HAP-1 (cell line): ENCODE results near the gene KCTD14.
A peak's percentile ranks its signal among the peaks of the same experiment; 100 is the strongest.
"Not testable (repeated sequence)": the region's sequence is repeated elsewhere in the genome, so short reads cannot be mapped to it uniquely, and the experiment has no call there.

ENCODE experiments used
- DNase-seq, 2 experiments: peaks; one replicate each; pipeline ENCODE4 v3.0.0-alpha.2; 2016 to 2020; ENCODE audit warnings: low spot score in 2 of 2
- H3K27me3 ChIP-seq: fragments of 250-450 bp; sonication (Bioruptor Pico); 2 replicates; pipeline ENCODE4 v1.5.1; 2020; ENCODE audit warnings: low read depth, mild to moderate bottlenecking, moderate library complexity
- H3K36me3 ChIP-seq: fragments of 250-450 bp; sonication (Bioruptor Pico); replicated peaks from 2 replicates; pipeline ENCODE4 v1.5.1; 2020; ENCODE audit warnings: mild to moderate bottlenecking
- H3K4me1 ChIP-seq: fragments of 250-450 bp; sonication (Bioruptor Pico); 2 replicates; pipeline ENCODE4 v1.5.1; 2020; ENCODE audit warnings: mild to moderate bottlenecking
- H3K4me3 ChIP-seq: fragments of 250-450 bp; sonication (Bioruptor Pico); 2 replicates; pipeline ENCODE4 v1.5.1; 2020; ENCODE audit warnings: mild to moderate bottlenecking, moderate library complexity
- H3K9me3 ChIP-seq: fragments of 250-450 bp; sonication (Bioruptor Pico); 2 replicates; pipeline ENCODE4 v1.5.1; 2020; ENCODE audit warnings: mild to moderate bottlenecking, moderate library complexity
- in situ Hi-C: fragments of 300-500 bp; cut with MboI; formaldehyde crosslinking; loops from 3 replicates; pipeline ENCODE4 v1.14.3; 2020; ENCODE audit warnings: low sequenced_read_pairs, inconsistent platforms, mixed read lengths

KCTD14 gene

GRCh38 chr11:78039919-78040671 is 17.0 kb upstream of the KCTD14 start:
- no peaks in the 10 kb centered on the region for H3K9me3 ChIP-seq
- in situ Hi-C loops = no loop called here
- H3K36me3 ChIP-seq = no peaks in the 10 kb centered on the region
- H3K4me3 ChIP-seq = no peak overlapping the region
- peak in 1 of 2 experiments; percentile 70 for DNase-seq
- H3K4me1 ChIP-seq = no peaks in the 10 kb centered on the region
- H3K27me3 ChIP-seq = no peaks in the 10 kb centered on the region

GRCh38 chr11:78039391-78039918 is 16.4 kb upstream of the KCTD14 start:
- no peak for DNase-seq
- no peak overlapping the region for H3K4me3 ChIP-seq
- H3K4me1 ChIP-seq = no peaks in the 10 kb centered on the region
- H3K9me3 ChIP-seq = no peaks in the 10 kb centered on the region
- in situ Hi-C loops = no loop called here
- H3K27me3 ChIP-seq = no peaks in the 10 kb centered on the region
- H3K36me3 ChIP-seq = no peaks in the 10 kb centered on the region

- Histone ChIP-seq H3K36me3 (no peaks in the 10 kb centered on the region), H3K9me3 (no peaks in the 10 kb centered on the region), H3K4me3 (no peak overlapping the region), H3K4me1 (no peaks in the 10 kb centered on the region), H3K27me3 (no peaks in the 10 kb centered on the region)
- in situ Hi-C loops = no loop called here
- DNase-seq = no peak
These were observed 15.7 kb upstream of the KCTD14 start for GRCh38 chr11:78038697-78039313.

- no peak for DNase-seq
- H3K4me3 ChIP-seq = no peak overlapping the region
- in situ Hi-C loops = no loop called here
- no peaks in the 10 kb centered on the region for H3K4me1 ChIP-seq
- H3K27me3 ChIP-seq = no peaks in the 10 kb centered on the region
- H3K9me3 ChIP-seq = no peaks in the 10 kb centered on the region
- no peaks in the 10 kb centered on the region for H3K36me3 ChIP-seq
These were observed 14.9 kb upstream of the KCTD14 start for GRCh38 chr11:78037825-78038620.

- H3K36me3 ChIP-seq = no peaks in the 10 kb centered on the region
- in situ Hi-C loops = no loop called here
- no peaks in the 10 kb centered on the region for H3K27me3 ChIP-seq
- no peaks in the 10 kb centered on the region for H3K9me3 ChIP-seq
- no peak overlapping the region for H3K4me3 ChIP-seq
- no peaks in the 10 kb centered on the region for H3K4me1 ChIP-seq
- DNase-seq = no peak
These were observed 14.0 kb upstream of the KCTD14 start for GRCh38 chr11:78037056-78037455.

- H3K4me1 ChIP-seq = no peaks in the 10 kb centered on the region
- no peak overlapping the region for H3K4me3 ChIP-seq
- no peaks in the 10 kb centered on the region for H3K27me3 ChIP-seq
- H3K9me3 ChIP-seq = no peaks in the 10 kb centered on the region
- H3K36me3 ChIP-seq = no peaks in the 10 kb centered on the region
- in situ Hi-C loops = no loop called here
- DNase-seq = no peak
These were observed 13.2 kb upstream of the KCTD14 start for GRCh38 chr11:78036313-78036712.

- Histone ChIP-seq H3K27me3 (no peaks in the 10 kb centered on the region), H3K4me1 (peaks cover 7% of the 10 kb centered on the region; the same call in 1 of the 2 replicates), H3K36me3 (no peaks in the 10 kb centered on the region), H3K4me3 (no peak overlapping the region), H3K9me3 (no peaks in the 10 kb centered on the region)
- DNase-seq = no peak
- in situ Hi-C loops = no loop called here
These were observed 11.5 kb upstream of the KCTD14 start for GRCh38 chr11:78034623-78035022.

- in situ Hi-C loops = no loop called here
- no peak for DNase-seq
These were observed 10.0 kb upstream of the KCTD14 start for GRCh38 chr11:78033040-78033439.

GRCh38 chr11:78032090-78032489 is 9.0 kb upstream of the KCTD14 start:
- H3K9me3 ChIP-seq = no peaks in the 10 kb centered on the region
- in situ Hi-C loops = no loop called here
- H3K27me3 ChIP-seq = no peaks in the 10 kb centered on the region
- no peaks in the 10 kb centered on the region for H3K36me3 ChIP-seq
- DNase-seq = no peak
- peaks cover 11% of the 10 kb centered on the region for H3K4me1 ChIP-seq
- no peak overlapping the region for H3K4me3 ChIP-seq

More at GRCh38 chr11:78033040-78033439, 10.0 kb upstream of the KCTD14 start:
- Histone ChIP-seq H3K9me3 (no peaks in the 10 kb centered on the region), H3K4me3 (no peak overlapping the region), H3K36me3 (no peaks in the 10 kb centered on the region), H3K27me3 (no peaks in the 10 kb centered on the region), H3K4me1 (peaks cover 11% of the 10 kb centered on the region)

- H3K4me1 ChIP-seq = peaks cover 11% of the 10 kb centered on the region
- in situ Hi-C loops = no loop called here
- DNase-seq = no peak
- H3K36me3 ChIP-seq = no peaks in the 10 kb centered on the region
- no peaks in the 10 kb centered on the region for H3K9me3 ChIP-seq
- no peaks in the 10 kb centered on the region for H3K27me3 ChIP-seq
- H3K4me3 ChIP-seq = no peak overlapping the region
These were observed 8.6 kb upstream of the KCTD14 start for GRCh38 chr11:78031629-78032028.

GRCh38 chr11:78030429-78031325 is 7.6 kb upstream of the KCTD14 start:
- Histone ChIP-seq H3K9me3 (no peaks in the 10 kb centered on the region), H3K36me3 (no peaks in the 10 kb centered on the region), H3K4me3 (no peak overlapping the region), H3K4me1 (peaks cover 11% of the 10 kb centered on the region), H3K27me3 (no peaks in the 10 kb centered on the region)
- in situ Hi-C loops = no loop called here
- DNase-seq = peak; percentile 62 to 73

GRCh38 chr11:78028423-78028822 is 5.3 kb upstream of the KCTD14 start:
- H3K27me3 ChIP-seq, H3K9me3 ChIP-seq, H3K4me3 ChIP-seq, H3K36me3 ChIP-seq, in situ Hi-C loops: not testable (repeated sequence)
- peaks cover 11% of the 10 kb centered on the region for H3K4me1 ChIP-seq
- peak in 1 of 2 experiments; percentile 35 for DNase-seq

- no peak for DNase-seq
- in situ Hi-C loops = no loop called here
- H3K4me1 ChIP-seq = peaks cover 11% of the 10 kb centered on the region
These were observed 4.7 kb upstream of the KCTD14 start for GRCh38 chr11:78027759-78028158.

More at GRCh38 chr11:78027759-78028158, 4.7 kb upstream of the KCTD14 start:
- no peak overlapping the region for H3K4me3 ChIP-seq
- no peaks in the 10 kb centered on the region for H3K9me3 ChIP-seq
- no peaks in the 10 kb centered on the region for H3K27me3 ChIP-seq
- H3K36me3 ChIP-seq = no peaks in the 10 kb centered on the region
